ENCODE results near the gene DERA.

The DERA gene

DNA sequence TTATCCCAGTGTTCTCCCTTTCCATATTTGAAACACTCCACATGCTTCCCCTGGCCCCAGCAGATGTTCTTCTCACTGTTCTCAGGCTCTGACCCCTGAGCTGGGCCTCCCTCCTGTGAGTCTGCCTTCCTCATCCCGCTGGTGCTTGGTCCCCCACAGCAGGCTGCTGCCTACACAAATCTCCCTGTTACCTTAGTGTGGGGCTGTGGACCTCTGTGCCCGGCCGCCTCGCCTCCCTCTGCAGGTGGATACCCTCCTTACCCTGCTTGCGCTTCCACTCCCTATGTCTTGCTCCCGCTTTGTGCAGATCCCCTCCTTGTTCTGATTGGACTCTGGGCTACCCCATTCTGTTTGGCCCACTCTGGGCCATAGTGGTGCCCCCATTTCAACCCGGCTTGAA lies 6.9 kb downstream of the DERA start:
- Mint-ChIP-seq H3K27ac (ENCODE audit: low read depth) (peak overlapping the region; percentile 17), H3K9me3 (no peaks in the 10 kb centered on the region)

DNA sequence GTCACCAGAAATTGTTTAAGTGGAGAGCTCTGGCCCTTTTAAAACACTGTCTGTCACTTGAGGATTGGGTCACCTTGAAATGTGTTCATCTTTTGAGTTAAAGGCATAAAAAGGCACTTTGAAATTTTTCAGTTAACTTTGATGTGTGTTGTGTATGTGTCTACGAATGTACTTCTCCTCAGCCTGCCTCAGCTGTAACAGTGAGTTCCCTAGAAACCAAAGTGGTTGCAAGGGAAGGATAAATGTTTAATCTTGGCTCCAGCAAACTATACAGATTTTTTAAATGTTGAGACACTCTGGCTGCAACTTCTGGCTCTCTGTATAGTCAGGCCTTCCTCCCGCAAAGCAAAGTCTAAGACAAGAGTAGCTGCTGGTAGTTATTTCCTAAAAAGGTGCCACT lies 8.3 kb downstream of the DERA start:
- no peak for ATAC-seq (replicated peaks; ENCODE audit: extremely low read depth, poor library complexity, severe bottlenecking)
- Mint-ChIP-seq H3K27me3 (no peaks in the 10 kb centered on the region), H3K9me3 (no peaks in the 10 kb centered on the region), H3K36me3 (ENCODE audit: insufficient read depth) (peaks cover 2% of the 10 kb centered on the region), H3K4me3 (no peak overlapping the region), H3K4me1 (peaks cover 10% of the 10 kb centered on the region), H3K27ac (ENCODE audit: low read depth) (no peak overlapping the region)
- DNase-seq (ENCODE audit: low spot score in 2 of 2): no peak

More for the DNA sequence above, 6.9 kb downstream of the DERA start:
- Mint-ChIP-seq H3K4me1 (peaks cover 5% of the 10 kb centered on the region), H3K4me3 (no peak overlapping the region), H3K36me3 (ENCODE audit: insufficient read depth) (no peaks in the 10 kb centered on the region), H3K27me3 (no peaks in the 10 kb centered on the region)
- DNase-seq (ENCODE audit: low spot score in 2 of 2): no peak
- ATAC-seq (replicated peaks; ENCODE audit: extremely low read depth, poor library complexity, severe bottlenecking): no peak

DNA sequence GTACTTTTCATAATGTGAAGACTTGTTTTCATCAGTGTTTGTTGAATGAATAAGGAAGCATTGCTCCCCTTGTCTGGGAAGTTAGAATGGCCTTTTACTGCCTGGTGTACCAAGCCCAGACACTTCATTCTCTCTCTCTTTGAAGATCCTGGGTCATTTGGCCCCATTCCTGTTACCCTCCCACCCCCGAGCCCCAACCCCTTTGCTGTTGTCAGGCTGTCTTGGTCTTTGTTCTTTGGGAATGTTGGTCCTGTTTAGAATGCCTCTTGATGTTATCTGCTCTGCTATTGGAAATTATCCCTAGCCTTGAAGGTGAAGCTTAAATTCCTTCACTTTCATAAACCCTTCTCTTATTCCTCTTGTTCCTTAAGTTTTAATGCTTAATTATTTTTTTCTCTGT lies 13.8 kb downstream of the DERA start:
- no peak for DNase-seq (ENCODE audit: low spot score in 2 of 2)
- H3K27me3 Mint-ChIP-seq: no peaks in the 10 kb centered on the region
- ATAC-seq (replicated peaks; ENCODE audit: extremely low read depth, poor library complexity, severe bottlenecking): no peak
- H3K36me3 Mint-ChIP-seq (ENCODE audit: insufficient read depth): peaks cover 4% of the 10 kb centered on the region
- no peak overlapping the region for H3K27ac Mint-ChIP-seq (ENCODE audit: low read depth)
- H3K4me1 Mint-ChIP-seq: peaks cover 10% of the 10 kb centered on the region
- no peak overlapping the region for H3K4me3 Mint-ChIP-seq
- H3K9me3 Mint-ChIP-seq: no peaks in the 10 kb centered on the region

DNA sequence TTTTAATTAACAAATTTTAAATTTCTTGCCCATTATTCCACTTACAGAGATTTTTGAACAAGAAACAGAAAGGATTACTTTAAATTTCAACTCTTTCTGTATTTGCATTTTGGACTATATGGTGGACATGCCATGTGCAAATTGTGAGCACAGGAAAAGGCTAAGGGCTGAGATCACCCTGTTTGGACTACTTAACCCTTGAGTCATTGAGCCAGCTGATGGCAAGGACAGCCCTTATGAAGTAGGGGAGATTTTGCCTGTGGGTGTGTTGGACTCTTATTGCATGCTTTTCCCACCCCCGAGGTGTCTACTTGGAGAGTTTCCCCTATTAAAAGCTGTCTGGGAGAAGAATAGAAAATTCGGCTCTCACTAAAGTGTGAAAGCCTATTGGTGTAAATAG lies 17.2 kb downstream of the DERA start:
- no peak for DNase-seq (ENCODE audit: low spot score in 2 of 2)
- no peak for ATAC-seq (replicated peaks; ENCODE audit: extremely low read depth, poor library complexity, severe bottlenecking)
- Mint-ChIP-seq H3K9me3 (no peaks in the 10 kb centered on the region), H3K36me3 (ENCODE audit: insufficient read depth) (peaks cover 4% of the 10 kb centered on the region), H3K4me3 (no peak overlapping the region), H3K4me1 (peaks cover 5% of the 10 kb centered on the region), H3K27ac (ENCODE audit: low read depth) (no peak overlapping the region), H3K27me3 (no peaks in the 10 kb centered on the region)

DNA sequence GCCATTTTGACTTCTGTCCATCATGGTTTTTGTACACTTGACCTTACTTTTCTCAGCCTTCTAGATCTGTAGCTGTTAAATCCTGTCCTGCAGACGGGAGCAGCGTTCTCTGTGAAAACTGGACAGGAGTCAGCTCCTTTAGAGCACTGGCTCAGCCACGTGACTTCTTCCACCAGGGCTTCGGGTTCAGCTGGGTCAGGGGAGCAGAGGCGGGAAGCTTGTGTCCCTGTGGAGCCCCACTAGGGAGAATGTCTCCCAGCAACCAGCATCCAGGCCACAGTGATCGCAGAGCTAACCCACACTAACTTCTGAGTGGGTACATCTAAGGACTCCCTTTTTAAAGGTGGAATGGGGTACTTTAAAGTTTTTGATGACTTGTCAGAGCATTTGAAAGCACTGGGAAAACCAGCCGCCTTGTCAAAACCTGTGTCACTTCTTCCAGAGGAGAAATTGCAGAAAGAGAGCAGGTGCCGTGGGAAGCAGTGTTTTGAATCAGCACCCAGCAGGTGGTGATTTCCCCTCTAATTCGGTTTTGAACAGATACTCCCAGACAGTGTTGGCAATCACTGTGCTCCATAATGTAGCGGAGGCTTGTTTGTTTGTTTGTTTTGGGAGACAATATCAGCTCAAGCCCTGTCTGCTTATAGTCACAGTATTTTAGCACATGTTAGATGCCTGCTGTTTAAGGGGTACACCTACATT lies 17.9 kb downstream of the DERA start:
- H3K4me1 Mint-ChIP-seq: no peaks in the 10 kb centered on the region
- no peak for DNase-seq (ENCODE audit: low spot score in 2 of 2)
- ATAC-seq (replicated peaks; ENCODE audit: extremely low read depth, poor library complexity, severe bottlenecking): no peak
- no peaks in the 10 kb centered on the region for H3K9me3 Mint-ChIP-seq
- H3K36me3 Mint-ChIP-seq (ENCODE audit: insufficient read depth): peaks cover 2% of the 10 kb centered on the region
- H3K27ac Mint-ChIP-seq (ENCODE audit: low read depth): no peak overlapping the region
- no peak overlapping the region for H3K4me3 Mint-ChIP-seq
- no peaks in the 10 kb centered on the region for H3K27me3 Mint-ChIP-seq

DNA sequence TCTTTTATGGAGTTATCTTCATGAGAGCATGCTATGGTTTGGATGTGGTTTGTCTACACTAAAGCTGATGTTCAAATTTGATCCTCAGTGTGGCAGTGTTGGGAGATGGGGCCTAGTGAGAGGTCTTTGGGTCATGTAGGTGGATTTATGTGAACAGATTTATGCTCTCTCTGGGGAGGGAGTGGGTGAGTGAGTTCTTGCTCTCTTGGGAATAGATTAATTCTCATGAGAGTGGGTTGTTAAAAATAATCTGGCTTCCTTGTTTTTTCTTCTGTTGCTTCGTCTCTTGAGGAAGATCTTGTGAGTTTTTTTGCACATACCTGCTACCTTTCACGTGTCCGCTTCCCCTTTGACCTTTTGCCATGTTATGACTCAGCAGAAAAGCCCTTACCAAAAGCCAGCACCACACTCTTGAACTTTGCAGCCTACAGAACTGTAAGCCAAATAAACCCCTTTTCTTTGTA lies 20.5 kb downstream of the DERA start:
- no peak overlapping the region for H3K4me3 Mint-ChIP-seq
- ATAC-seq (replicated peaks; ENCODE audit: extremely low read depth, poor library complexity, severe bottlenecking) (no peak), DNase-seq (ENCODE audit: low spot score in 2 of 2) (no peak)
- peaks cover 2% of the 10 kb centered on the region for H3K4me1 Mint-ChIP-seq
- H3K27me3 Mint-ChIP-seq: no peaks in the 10 kb centered on the region
- peaks cover 2% of the 10 kb centered on the region for H3K36me3 Mint-ChIP-seq (ENCODE audit: insufficient read depth)
- no peak overlapping the region for H3K27ac Mint-ChIP-seq (ENCODE audit: low read depth)
- no peaks in the 10 kb centered on the region for H3K9me3 Mint-ChIP-seq

DNA sequence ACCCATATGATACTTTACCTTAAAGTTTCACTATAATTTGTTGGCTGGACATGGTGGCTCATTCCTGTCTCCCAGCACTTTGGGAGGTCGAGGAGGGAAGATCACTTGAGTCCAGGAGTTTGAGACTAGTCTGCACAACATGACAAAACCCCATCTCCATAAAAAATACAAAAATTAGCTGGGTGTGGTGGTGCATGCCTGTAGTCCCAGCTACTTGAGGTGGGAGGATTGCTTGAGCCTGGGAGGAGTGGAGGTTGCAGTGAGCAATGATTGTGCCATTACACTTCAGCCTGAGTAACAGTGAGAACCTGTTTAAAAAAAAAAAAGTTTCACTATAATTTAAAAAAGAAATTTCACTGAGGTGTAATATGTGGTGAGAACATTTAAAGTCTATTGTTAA lies 21.2 kb downstream of the DERA start:
- H3K4me1 Mint-ChIP-seq: peaks cover 6% of the 10 kb centered on the region
- no peak for DNase-seq (ENCODE audit: low spot score in 2 of 2)
- no peak overlapping the region for H3K4me3 Mint-ChIP-seq
- no peak overlapping the region for H3K27ac Mint-ChIP-seq (ENCODE audit: low read depth)
- H3K27me3 Mint-ChIP-seq: no peaks in the 10 kb centered on the region
- no peak for ATAC-seq (replicated peaks; ENCODE audit: extremely low read depth, poor library complexity, severe bottlenecking)
- peaks cover 2% of the 10 kb centered on the region for H3K36me3 Mint-ChIP-seq (ENCODE audit: insufficient read depth)
- H3K9me3 Mint-ChIP-seq: no peaks in the 10 kb centered on the region

DNA sequence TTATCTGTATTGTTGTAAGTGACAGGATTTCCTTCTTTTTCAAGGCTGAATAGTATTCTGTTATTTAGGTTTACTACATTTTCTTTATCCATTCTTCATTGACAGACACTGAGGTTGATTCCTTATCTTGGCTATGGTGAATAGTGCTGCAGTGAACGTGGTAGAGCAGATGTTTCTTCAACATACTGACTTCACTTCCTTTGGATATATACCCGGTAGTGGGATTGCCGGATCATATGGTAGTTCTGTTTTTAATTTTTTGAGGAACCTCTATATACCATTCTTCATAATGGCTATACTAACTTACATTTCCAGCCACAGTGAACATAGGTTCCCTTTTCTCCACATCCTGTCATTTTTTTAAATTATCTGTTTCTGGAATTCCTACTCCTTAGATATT lies 21.8 kb downstream of the DERA start:
- no peaks in the 10 kb centered on the region for H3K9me3 Mint-ChIP-seq
- H3K4me1 Mint-ChIP-seq: peaks cover 6% of the 10 kb centered on the region
- DNase-seq (ENCODE audit: low spot score in 2 of 2) (no peak), ATAC-seq (replicated peaks; ENCODE audit: extremely low read depth, poor library complexity, severe bottlenecking) (no peak)
- H3K27ac Mint-ChIP-seq (ENCODE audit: low read depth): no peak overlapping the region
- H3K27me3 Mint-ChIP-seq: no peaks in the 10 kb centered on the region
- H3K36me3 Mint-ChIP-seq (ENCODE audit: insufficient read depth): peaks cover 2% of the 10 kb centered on the region
- H3K4me3 Mint-ChIP-seq: no peak overlapping the region

DNA sequence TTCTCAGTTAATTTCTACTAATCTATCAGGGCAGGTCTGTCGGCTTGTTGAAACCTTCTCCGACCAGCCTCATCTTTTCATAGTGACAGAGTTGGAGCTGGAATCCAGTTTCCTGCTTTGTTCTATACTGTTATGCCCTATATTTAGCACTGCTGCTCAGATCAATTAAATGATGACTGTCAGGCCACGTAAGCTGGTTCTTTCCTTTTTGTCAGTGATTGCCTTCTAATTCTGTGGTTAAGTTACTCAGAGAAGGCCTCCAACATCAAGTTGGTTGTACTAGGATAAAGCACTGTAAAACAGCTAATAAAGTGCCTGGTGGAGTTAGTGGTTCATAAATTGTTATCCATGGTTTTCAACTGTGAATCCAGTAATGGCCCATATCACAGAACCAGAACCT lies 22.6 kb downstream of the DERA start:
- no peak overlapping the region for H3K4me3 Mint-ChIP-seq

DNA sequence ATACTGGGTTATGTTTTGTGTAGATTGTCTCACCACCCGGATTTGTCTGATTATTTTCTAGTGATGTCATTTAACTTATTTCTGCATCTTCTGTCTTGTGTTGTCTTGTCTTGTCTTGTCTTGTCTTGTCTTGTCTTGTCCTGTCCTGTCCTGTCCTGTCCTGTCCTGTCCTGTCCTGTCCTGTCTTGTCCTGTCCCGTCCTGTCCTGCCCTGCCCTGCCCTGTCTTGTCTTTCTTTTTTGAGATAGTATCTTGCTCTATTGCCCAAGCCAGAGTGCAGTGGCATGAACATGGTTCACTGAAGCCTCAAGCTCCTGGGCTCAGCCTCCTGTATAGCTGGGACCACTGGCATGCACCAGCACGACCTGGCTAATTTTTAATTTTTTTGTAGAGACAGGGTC lies 25.6 kb downstream of the DERA start:
- Mint-ChIP-seq H3K4me3 (no peak overlapping the region), H3K4me1 (peaks cover 6% of the 10 kb centered on the region), H3K9me3 (peaks cover 6% of the 10 kb centered on the region), H3K27me3 (no peaks in the 10 kb centered on the region), H3K36me3 (ENCODE audit: insufficient read depth) (no peaks in the 10 kb centered on the region), H3K27ac (ENCODE audit: low read depth) (no peak overlapping the region)
- no peak for ATAC-seq (replicated peaks; ENCODE audit: extremely low read depth, poor library complexity, severe bottlenecking)
- DNase-seq (ENCODE audit: low spot score in 2 of 2): no peak

More for the DNA sequence above, 22.6 kb downstream of the DERA start:
- no peak for ATAC-seq (replicated peaks; ENCODE audit: extremely low read depth, poor library complexity, severe bottlenecking)
- no peak for DNase-seq (ENCODE audit: low spot score in 2 of 2)
- peaks cover 1% of the 10 kb centered on the region for H3K36me3 Mint-ChIP-seq (ENCODE audit: insufficient read depth)
- H3K9me3 Mint-ChIP-seq: peaks cover 1% of the 10 kb centered on the region
- H3K4me1 Mint-ChIP-seq: peaks cover 6% of the 10 kb centered on the region
- H3K27ac Mint-ChIP-seq (ENCODE audit: low read depth): no peak overlapping the region
- no peaks in the 10 kb centered on the region for H3K27me3 Mint-ChIP-seq

DNA sequence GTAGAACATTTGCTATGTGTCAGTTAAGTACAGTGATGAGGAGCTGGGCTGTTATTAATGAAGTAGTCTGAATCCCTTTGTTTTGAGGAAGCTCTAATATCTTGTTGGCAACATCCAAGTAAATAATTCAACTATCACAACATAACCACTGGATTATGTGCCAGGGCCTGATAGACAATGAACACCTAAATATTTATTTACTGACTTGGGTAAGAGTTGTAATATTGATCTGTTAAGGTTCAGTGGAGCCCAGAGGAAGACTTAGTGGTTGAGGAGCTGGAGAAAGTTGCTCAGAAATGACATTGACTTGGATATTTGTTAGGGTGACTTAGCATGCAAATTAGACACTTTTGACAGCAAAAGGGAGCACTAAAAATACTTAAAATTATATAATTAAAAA lies 26.8 kb downstream of the DERA start:
- ATAC-seq (replicated peaks; ENCODE audit: extremely low read depth, poor library complexity, severe bottlenecking) (no peak), DNase-seq (ENCODE audit: low spot score in 2 of 2) (no peak)
- H3K36me3 Mint-ChIP-seq (ENCODE audit: insufficient read depth): no peaks in the 10 kb centered on the region
- H3K4me3 Mint-ChIP-seq: no peak overlapping the region
- peaks cover 6% of the 10 kb centered on the region for H3K9me3 Mint-ChIP-seq
- peaks cover 12% of the 10 kb centered on the region for H3K4me1 Mint-ChIP-seq
- H3K27ac Mint-ChIP-seq (ENCODE audit: low read depth): no peak overlapping the region
- H3K27me3 Mint-ChIP-seq: no peaks in the 10 kb centered on the region

DNA sequence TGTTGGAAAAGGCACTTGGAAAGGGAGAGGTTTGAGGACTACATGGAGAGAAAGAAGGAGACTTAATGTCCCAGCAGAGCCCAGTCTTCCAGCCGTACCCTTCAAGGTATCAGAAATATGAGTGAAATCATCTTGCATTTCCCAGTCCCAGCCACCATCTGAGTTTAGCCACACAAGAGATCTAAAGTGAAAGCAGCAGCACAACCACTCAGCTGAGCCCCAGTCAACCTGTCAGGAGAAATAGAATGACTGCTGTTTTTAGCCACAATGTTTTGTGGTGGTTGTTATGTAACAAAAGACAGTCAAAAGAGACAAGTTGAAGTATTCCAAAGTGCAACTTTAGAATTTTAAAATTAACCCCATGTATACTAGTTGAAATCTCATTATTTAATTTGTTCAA lies 28.0 kb downstream of the DERA start:
- Mint-ChIP-seq H3K4me3 (no peak overlapping the region), H3K9me3 (peaks cover 6% of the 10 kb centered on the region), H3K27ac (ENCODE audit: low read depth) (no peak overlapping the region), H3K4me1 (peaks cover 12% of the 10 kb centered on the region), H3K27me3 (no peaks in the 10 kb centered on the region), H3K36me3 (ENCODE audit: insufficient read depth) (no peaks in the 10 kb centered on the region)
- ATAC-seq (replicated peaks; ENCODE audit: extremely low read depth, poor library complexity, severe bottlenecking) (no peak), DNase-seq (ENCODE audit: low spot score in 2 of 2) (no peak)

DNA sequence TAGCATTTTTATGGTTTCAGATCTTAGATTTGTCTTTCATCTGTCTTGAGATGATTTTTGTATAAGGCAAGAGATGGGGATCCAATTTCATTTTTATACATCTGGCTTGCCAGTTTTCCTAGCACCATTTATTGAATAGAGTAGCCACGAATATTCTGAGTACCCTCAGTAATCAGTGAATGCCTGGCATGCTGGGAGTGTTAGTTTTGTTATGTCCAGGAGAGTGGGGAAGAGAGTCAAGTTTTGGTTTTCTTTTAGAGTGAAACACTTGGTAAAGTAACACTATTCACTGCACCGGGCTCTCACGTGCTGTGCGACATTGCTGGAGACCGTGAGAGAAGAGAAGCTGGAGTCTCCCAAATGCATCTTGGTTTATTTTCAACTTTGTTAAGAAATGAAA lies 31.3 kb downstream of the DERA start:
- no peaks in the 10 kb centered on the region for H3K36me3 Mint-ChIP-seq (ENCODE audit: insufficient read depth)
- ATAC-seq (replicated peaks; ENCODE audit: extremely low read depth, poor library complexity, severe bottlenecking): no peak
- peaks cover 16% of the 10 kb centered on the region for H3K4me1 Mint-ChIP-seq
- H3K4me3 Mint-ChIP-seq: no peak overlapping the region
- H3K9me3 Mint-ChIP-seq: peaks cover 6% of the 10 kb centered on the region
- no peak for DNase-seq (ENCODE audit: low spot score in 2 of 2)
- H3K27me3 Mint-ChIP-seq: no peaks in the 10 kb centered on the region
- no peak overlapping the region for H3K27ac Mint-ChIP-seq (ENCODE audit: low read depth)

Measured in central memory CD8-positive, alpha-beta T cell (primary cell).